MM.1S (cell line): ENCODE results near the gene SEPTIN14.
"Not testable (repeated sequence)": the region's sequence is repeated elsewhere in the genome, so short reads cannot be mapped to it uniquely, and the experiment has no call there.

Source experiments
- DNase-seq: peaks from one replicate; pipeline ENCODE4 v3.0.0-alpha.2; 2015
- H2AFZ ChIP-seq: fragments of 300-600 bp; sonication (generic); 2 replicates; pipeline ENCODE4 v1.6.0; 2016; ENCODE audit warnings: antibody characterized with exemption, low read length
- H3F3A ChIP-seq: fragments of 300-600 bp; sonication (generic); 2 replicates; pipeline ENCODE4 v1.6.1; 2016; ENCODE audit warnings: mild to moderate bottlenecking, antibody characterized with exemption, low read length, moderate library complexity, mixed read lengths; ENCODE audit not compliant: insufficient read depth
- H3K27ac ChIP-seq: fragments of 300-600 bp; sonication (generic); 2 replicates; pipeline ENCODE4 v1.5.1; 2016; ENCODE audit warnings: mild to moderate bottlenecking, low read length
- H3K27me3 ChIP-seq: fragments of 300-600 bp; sonication (generic); replicated peaks from 2 replicates; pipeline ENCODE4 v1.6.0; 2016; ENCODE audit warnings: low read length; ENCODE audit not compliant: insufficient read depth
- H3K36me3 ChIP-seq: fragments of 300-600 bp; sonication (generic); replicated peaks from 2 replicates; pipeline ENCODE4 v1.6.1; 2016; ENCODE audit warnings: mild to moderate bottlenecking, low read length, mixed read lengths; ENCODE audit not compliant: insufficient read depth
- H3K4me1 ChIP-seq: fragments of 300-600 bp; sonication (generic); 2 replicates; pipeline ENCODE4 v1.6.1; 2016; ENCODE audit warnings: low read length, mixed read lengths
- H3K4me2 ChIP-seq: fragments of 300-600 bp; sonication (generic); 2 replicates; pipeline ENCODE4 v1.6.0; 2016; ENCODE audit warnings: low read depth, low read length
- H3K4me3 ChIP-seq: fragments of 300-600 bp; sonication (generic); 2 replicates; pipeline ENCODE4 v1.5.1; 2016; ENCODE audit warnings: low read length, mixed read lengths
- H3K79me2 ChIP-seq: fragments of 300-600 bp; sonication (generic); 2 replicates; pipeline ENCODE4 v1.6.1; 2016; ENCODE audit warnings: mixed run types, low read length, mixed read lengths
- H3K9ac ChIP-seq: fragments of 300-600 bp; sonication (generic); 2 replicates; pipeline ENCODE4 v1.6.1; 2016; ENCODE audit warnings: low read length, mixed read lengths
- H3K9me2 ChIP-seq: fragments of 300-600 bp; sonication (generic); replicated peaks from 2 replicates; pipeline ENCODE4 v1.6.1; 2016; ENCODE audit warnings: mild to moderate bottlenecking, low read length, mixed read lengths; ENCODE audit not compliant: insufficient read depth
- H3K9me3 ChIP-seq: fragments of 300-600 bp; sonication (generic); replicated peaks from 2 replicates; pipeline ENCODE4 v1.6.1; 2016; ENCODE audit warnings: mild to moderate bottlenecking, low read length, mixed read lengths; ENCODE audit not compliant: insufficient read depth
- H4K20me1 ChIP-seq: fragments of 300-600 bp; sonication (generic); 2 replicates; pipeline ENCODE4 v1.6.1; 2016; ENCODE audit warnings: mild to moderate bottlenecking, low read length, moderate library complexity, mixed read lengths; ENCODE audit not compliant: insufficient read depth
- EZH2 ChIP-seq: fragments of 300-600 bp; sonication (generic); optimal IDR thresholded peaks from 2 replicates; pipeline ENCODE3; 2017; ENCODE audit warnings: low read depth, mild to moderate bottlenecking, antibody characterized with exemption, low read length, mixed read lengths
- EZH2phosphoT487 ChIP-seq: fragments of 300-600 bp; sonication (generic); IDR thresholded peaks from 2 replicates; pipeline ENCODE4 v1.6.1; 2018; ENCODE audit warnings: antibody characterized with exemption, low read length
- TF ChIP-seq, protein P1 (sequence below): fragments of 300-600 bp; sonication (generic); IDR thresholded peaks from 2 replicates; pipeline ENCODE4 v1.5.1; 2016; ENCODE audit warnings: antibody characterized with exemption, low read length, mixed read lengths

The SEPTIN14 gene

DNA sequence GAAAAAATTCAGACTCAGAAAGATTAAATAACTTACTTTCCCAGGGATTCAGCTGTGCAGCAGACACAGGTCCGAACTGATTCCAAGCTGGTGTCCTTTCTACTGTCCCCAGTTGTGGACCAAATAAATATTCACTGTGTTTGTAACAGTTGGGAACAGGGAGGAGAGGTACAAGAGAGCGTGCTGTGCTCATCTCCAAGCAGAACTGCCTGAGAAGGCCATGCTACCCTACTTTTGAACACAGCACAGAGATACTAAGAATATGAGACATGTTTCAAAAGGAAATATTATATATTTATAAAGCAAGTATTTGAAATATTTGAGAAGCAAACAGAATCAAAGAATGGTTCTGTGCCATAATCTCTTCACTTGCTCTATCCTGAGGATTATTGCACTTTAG lies at the start of gene SEPTIN14:
Gene SEPTIN14, minus strand, starts transcription at position 101 of the 400 bp plus-strand sequence. CDS start 756 bp downstream, outside the sequence.
- H3F3A ChIP-seq, H3K27ac ChIP-seq, H3K4me3 ChIP-seq, H3K79me2 ChIP-seq, H3K4me2 ChIP-seq, H2AFZ ChIP-seq, DNase-seq, H3K27me3 ChIP-seq, H3K9ac ChIP-seq, H4K20me1 ChIP-seq, H3K9me3 ChIP-seq, H3K9me2 ChIP-seq, H3K36me3 ChIP-seq, H3K4me1 ChIP-seq: not testable (repeated sequence)

GRCh38 chr7:55903985-55904759 lies 41.6 kb upstream of the SEPTIN14 start:
- Histone ChIP-seq H3K79me2 (no peaks in the 10 kb centered on the region), H4K20me1 (no peaks in the 10 kb centered on the region), H3K4me1 (no peaks in the 10 kb centered on the region), H2AFZ (no peak overlapping the region), H3K27me3 (no peaks in the 10 kb centered on the region), H3K9me3 (no peaks in the 10 kb centered on the region), H3F3A (no peaks in the 10 kb centered on the region), H3K27ac (no peak overlapping the region), H3K9me2 (no peaks in the 10 kb centered on the region), H3K4me3 (no peak overlapping the region), H3K9ac (no peak overlapping the region), H3K36me3 (no peaks in the 10 kb centered on the region), H3K4me2 (no peak overlapping the region)
- DNase-seq = no peak
- TF ChIP-seq EZH2 (no peak), EZH2phosphoT487 (no peak)
- TF ChIP-seq, protein P1, sequence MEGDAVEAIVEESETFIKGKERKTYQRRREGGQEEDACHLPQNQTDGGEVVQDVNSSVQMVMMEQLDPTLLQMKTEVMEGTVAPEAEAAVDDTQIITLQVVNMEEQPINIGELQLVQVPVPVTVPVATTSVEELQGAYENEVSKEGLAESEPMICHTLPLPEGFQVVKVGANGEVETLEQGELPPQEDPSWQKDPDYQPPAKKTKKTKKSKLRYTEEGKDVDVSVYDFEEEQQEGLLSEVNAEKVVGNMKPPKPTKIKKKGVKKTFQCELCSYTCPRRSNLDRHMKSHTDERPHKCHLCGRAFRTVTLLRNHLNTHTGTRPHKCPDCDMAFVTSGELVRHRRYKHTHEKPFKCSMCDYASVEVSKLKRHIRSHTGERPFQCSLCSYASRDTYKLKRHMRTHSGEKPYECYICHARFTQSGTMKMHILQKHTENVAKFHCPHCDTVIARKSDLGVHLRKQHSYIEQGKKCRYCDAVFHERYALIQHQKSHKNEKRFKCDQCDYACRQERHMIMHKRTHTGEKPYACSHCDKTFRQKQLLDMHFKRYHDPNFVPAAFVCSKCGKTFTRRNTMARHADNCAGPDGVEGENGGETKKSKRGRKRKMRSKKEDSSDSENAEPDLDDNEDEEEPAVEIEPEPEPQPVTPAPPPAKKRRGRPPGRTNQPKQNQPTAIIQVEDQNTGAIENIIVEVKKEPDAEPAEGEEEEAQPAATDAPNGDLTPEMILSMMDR = no peak

GRCh38 chr7:55901059-55901458 lies 38.5 kb upstream of the SEPTIN14 start:
- not testable (repeated sequence) for H4K20me1 ChIP-seq, H3K4me2 ChIP-seq, H3K36me3 ChIP-seq, H3K4me3 ChIP-seq, H3K4me1 ChIP-seq, H3K9me2 ChIP-seq, H3K79me2 ChIP-seq, H3K27ac ChIP-seq, H3F3A ChIP-seq, DNase-seq, H2AFZ ChIP-seq, H3K27me3 ChIP-seq, H3K9me3 ChIP-seq, H3K9ac ChIP-seq

- H3K9ac ChIP-seq = no peak overlapping the region
- H3K9me2 ChIP-seq = no peaks in the 10 kb centered on the region
- no peaks in the 10 kb centered on the region for H3K36me3 ChIP-seq
- no peaks in the 10 kb centered on the region for H3K27me3 ChIP-seq
- H3K79me2 ChIP-seq = no peaks in the 10 kb centered on the region
- no peaks in the 10 kb centered on the region for H4K20me1 ChIP-seq
- H3K9me3 ChIP-seq = no peaks in the 10 kb centered on the region
- no peaks in the 10 kb centered on the region for H3K4me1 ChIP-seq
- no peak overlapping the region for H3K4me2 ChIP-seq
- H2AFZ ChIP-seq = no peak overlapping the region
- TF ChIP-seq, protein P1 = no peak
- TF ChIP-seq EZH2 (no peak), EZH2phosphoT487 (no peak)
- H3K27ac ChIP-seq = no peak overlapping the region
- H3K4me3 ChIP-seq = no peak overlapping the region
- no peak for DNase-seq
- H3F3A ChIP-seq = no peaks in the 10 kb centered on the region
These were observed 35.7 kb upstream of the SEPTIN14 start for GRCh38 chr7:55898287-55898686.
